SU-DHL-6 (cell line): ENCODE results near the gene PARD6A.

Experiments used
- H2AFZ ChIP-seq: fragments of 200-600 bp; sonication (generic); 2 replicates; pipeline ENCODE4 v1.6.1; 2014; ENCODE audit warnings: low read depth, mild to moderate bottlenecking, moderate library complexity, mixed read lengths, antibody characterized with exemption, low read length; ENCODE audit not compliant: severe bottlenecking
- H3F3A ChIP-seq: fragments of 200-600 bp; shearing (Covaris generic); 2 replicates; pipeline ENCODE4 v1.6.0; 2016; ENCODE audit warnings: antibody characterized with exemption, mild to moderate bottlenecking; ENCODE audit not compliant: insufficient read depth
- H3K27ac ChIP-seq: fragments of 200-600 bp; sonication (generic); 2 replicates; pipeline ENCODE4 v1.5.1; 2016; ENCODE audit warnings: low read depth, mild to moderate bottlenecking, low read length, moderate library complexity, mixed read lengths
- H3K27me3 ChIP-seq: fragments of 200-600 bp; sonication (generic), shearing (Covaris generic); 2 replicates; pipeline ENCODE4 v1.6.0; 2014; ENCODE audit warnings: mild to moderate bottlenecking, low read length
- H3K36me3 ChIP-seq: fragments of 200-600 bp; sonication (generic); 2 replicates; pipeline ENCODE4 v1.6.1; 2014; ENCODE audit warnings: mild to moderate bottlenecking, low read length, mixed read lengths
- H3K4me2 ChIP-seq: fragments of 300-600, 200-600 bp; shearing (Covaris generic), sonication (generic); 2 replicates; pipeline ENCODE4 v1.6.0; 2014; ENCODE audit warnings: low read length, low read depth, mild to moderate bottlenecking; ENCODE audit not compliant: poor library complexity, severe bottlenecking
- H3K4me3 ChIP-seq: fragments of 200-600 bp; sonication (generic); 2 replicates; pipeline ENCODE4 v1.5.1; 2014; ENCODE audit warnings: antibody characterized with exemption, low read length, mild to moderate bottlenecking, mixed read lengths; ENCODE audit not compliant: insufficient read depth, poor library complexity, severe bottlenecking
- H3K79me2 ChIP-seq: fragments of 200-600 bp; sonication (generic); 2 replicates; pipeline ENCODE4 v1.6.1; 2014; ENCODE audit warnings: mild to moderate bottlenecking, low read length, moderate library complexity; ENCODE audit not compliant: insufficient read depth
- H3K9ac ChIP-seq: fragments of 200-600 bp; sonication (generic); 2 replicates; pipeline ENCODE4 v1.7.0; 2014; ENCODE audit warnings: mild to moderate bottlenecking, low read length
- H3K9me2 ChIP-seq: fragments of 200-600 bp; sonication (generic); replicated peaks from 2 replicates; pipeline ENCODE4 v1.6.1; 2014; ENCODE audit warnings: low read length; ENCODE audit not compliant: insufficient read depth
- H3K9me3 ChIP-seq: fragments of 200-600 bp; sonication (generic); 2 replicates; pipeline ENCODE4 v1.6.1; 2014; ENCODE audit warnings: low read length, mixed read lengths; ENCODE audit not compliant: insufficient read depth
- H4K20me1 ChIP-seq: fragments of 200-600 bp; sonication (generic); 2 replicates; pipeline ENCODE4 v1.6.1; 2014; ENCODE audit warnings: low read depth, mild to moderate bottlenecking, antibody characterized with exemption, low read length, moderate library complexity, mixed read lengths
- EZH2phosphoT487 ChIP-seq: fragments of 200-600 bp; sonication (generic), shearing (Covaris generic); conservative IDR thresholded peaks from 2 replicates; pipeline ENCODE4 v1.6.1; 2018; ENCODE audit warnings: mild to moderate bottlenecking, antibody characterized with exemption, low read length, moderate library complexity, mixed read lengths
- TF ChIP-seq, protein P1 (sequence below): fragments of 200-600 bp; sonication (generic); IDR thresholded peaks from one replicate; pipeline ENCODE4 v1.5.1; 2017; ENCODE audit warnings: antibody characterized with exemption, mild to moderate bottlenecking, low read length, moderate library complexity; ENCODE audit not compliant: insufficient read depth, poor library complexity, severe bottlenecking

Gene PARD6A

GRCh38 chr16:67663151-67663876, 2.6 kb downstream of the PARD6A start:
- no peak overlapping the region for H3K4me3 ChIP-seq
- no peaks in the 10 kb centered on the region for H3K36me3 ChIP-seq
- no peak overlapping the region for H3K27ac ChIP-seq
- no peaks in the 10 kb centered on the region for H3F3A ChIP-seq
- H3K79me2 ChIP-seq: no peaks in the 10 kb centered on the region
- H2AFZ ChIP-seq: no peak overlapping the region
- no peaks in the 10 kb centered on the region for H3K27me3 ChIP-seq
- H3K4me2 ChIP-seq: no peak overlapping the region
- no peak overlapping the region for H3K9ac ChIP-seq
- no peaks in the 10 kb centered on the region for H3K9me3 ChIP-seq
- TF ChIP-seq, protein P1, sequence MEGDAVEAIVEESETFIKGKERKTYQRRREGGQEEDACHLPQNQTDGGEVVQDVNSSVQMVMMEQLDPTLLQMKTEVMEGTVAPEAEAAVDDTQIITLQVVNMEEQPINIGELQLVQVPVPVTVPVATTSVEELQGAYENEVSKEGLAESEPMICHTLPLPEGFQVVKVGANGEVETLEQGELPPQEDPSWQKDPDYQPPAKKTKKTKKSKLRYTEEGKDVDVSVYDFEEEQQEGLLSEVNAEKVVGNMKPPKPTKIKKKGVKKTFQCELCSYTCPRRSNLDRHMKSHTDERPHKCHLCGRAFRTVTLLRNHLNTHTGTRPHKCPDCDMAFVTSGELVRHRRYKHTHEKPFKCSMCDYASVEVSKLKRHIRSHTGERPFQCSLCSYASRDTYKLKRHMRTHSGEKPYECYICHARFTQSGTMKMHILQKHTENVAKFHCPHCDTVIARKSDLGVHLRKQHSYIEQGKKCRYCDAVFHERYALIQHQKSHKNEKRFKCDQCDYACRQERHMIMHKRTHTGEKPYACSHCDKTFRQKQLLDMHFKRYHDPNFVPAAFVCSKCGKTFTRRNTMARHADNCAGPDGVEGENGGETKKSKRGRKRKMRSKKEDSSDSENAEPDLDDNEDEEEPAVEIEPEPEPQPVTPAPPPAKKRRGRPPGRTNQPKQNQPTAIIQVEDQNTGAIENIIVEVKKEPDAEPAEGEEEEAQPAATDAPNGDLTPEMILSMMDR: no peak
- TF ChIP-seq EZH2phosphoT487: no peak
- H4K20me1 ChIP-seq: no peaks in the 10 kb centered on the region
- H3K9me2 ChIP-seq: no peaks in the 10 kb centered on the region

DNA sequence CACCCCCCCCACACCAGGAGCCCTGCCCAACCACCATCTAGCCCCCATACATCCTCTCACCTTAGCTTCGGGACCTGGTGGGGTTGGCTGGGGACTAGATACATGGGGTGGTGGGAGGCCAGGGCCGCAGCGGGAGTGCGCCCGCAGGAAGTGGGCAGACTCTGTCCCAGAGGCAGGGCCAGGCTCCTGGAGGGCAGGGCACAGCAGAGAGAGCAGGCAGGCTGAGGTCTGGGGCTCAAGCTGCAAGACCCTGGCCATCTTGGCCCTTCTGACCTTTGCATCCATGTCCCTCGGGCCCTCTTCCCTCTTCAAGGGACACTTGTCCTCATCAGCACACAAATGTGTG, 3.1 kb downstream of the PARD6A start:
- no peaks in the 10 kb centered on the region for H3K79me2 ChIP-seq
- no peaks in the 10 kb centered on the region for H4K20me1 ChIP-seq
- no peaks in the 10 kb centered on the region for H3K36me3 ChIP-seq
- no peaks in the 10 kb centered on the region for H3K9me2 ChIP-seq
- H3K27ac ChIP-seq: no peak overlapping the region
- peaks cover 3% of the 10 kb centered on the region; the same call in 1 of the 2 replicates for H3F3A ChIP-seq
- TF ChIP-seq, protein P1: no peak
- no peak for TF ChIP-seq EZH2phosphoT487
- H3K27me3 ChIP-seq: no peaks in the 10 kb centered on the region
- no peak overlapping the region for H3K4me3 ChIP-seq
- no peak overlapping the region for H3K4me2 ChIP-seq
- H2AFZ ChIP-seq: no peak overlapping the region
- no peaks in the 10 kb centered on the region for H3K9me3 ChIP-seq
- H3K9ac ChIP-seq: no peak overlapping the region

GRCh38 chr16:67664258-67664657, 3.5 kb downstream of the PARD6A start:
- no peak overlapping the region for H3K27ac ChIP-seq
- H3F3A ChIP-seq: peaks cover 3% of the 10 kb centered on the region; the same call in 1 of the 2 replicates
- no peaks in the 10 kb centered on the region for H4K20me1 ChIP-seq
- H3K9me3 ChIP-seq: no peaks in the 10 kb centered on the region
- no peak for TF ChIP-seq EZH2phosphoT487
- TF ChIP-seq, protein P1: no peak
- no peaks in the 10 kb centered on the region for H3K9me2 ChIP-seq
- H3K79me2 ChIP-seq: no peaks in the 10 kb centered on the region
- no peak overlapping the region for H3K9ac ChIP-seq
- H3K36me3 ChIP-seq: no peaks in the 10 kb centered on the region
- no peak overlapping the region for H3K4me3 ChIP-seq
- H3K27me3 ChIP-seq: no peaks in the 10 kb centered on the region
- H2AFZ ChIP-seq: no peak overlapping the region
- no peak overlapping the region for H3K4me2 ChIP-seq
